HepG2 (cell line): ENCODE data around the gene CDK3. TPM values are rescaled to one million over a fixed set of nuclear protein-coding genes. Genes with fewer than 3 reads are reported as not detected.

Experiments
- ASH2L ChIP-seq: fragments of 300-600, 200-600 bp; sonication (generic); IDR thresholded peaks from 2 replicates; pipeline ENCODE4 v1.7.0; 2017; ENCODE audit warnings: low read depth, mild to moderate bottlenecking, moderate library complexity, mixed read lengths, low read length; ENCODE audit not compliant: insufficient read length
- ATF1 ChIP-seq: IDR thresholded peaks from 2 replicates; pipeline ENCODE4 v1.6.1; 2016; ENCODE audit warnings: mild to moderate bottlenecking, control low read depth
- ATF7-NPFF ChIP-seq: sonication (generic); formaldehyde crosslinking; IDR thresholded peaks from 2 replicates; pipeline ENCODE4 v1.8.1; 2023; ENCODE audit warnings: mild to moderate bottlenecking, low read depth, missing genetic modification reagents, moderate library complexity
- ELF1 ChIP-seq: sonication (generic); formaldehyde crosslinking; IDR thresholded peaks from 2 replicates; pipeline ENCODE4 v1.4.0; 2020; ENCODE audit warnings: missing genetic modification reagents
- MED13 ChIP-seq: sonication (generic); formaldehyde crosslinking; IDR thresholded peaks from 2 replicates; pipeline ENCODE4 v1.5.0; 2020; ENCODE audit warnings: missing genetic modification reagents
- RBM39 ChIP-seq: fragments of 200-400 bp; formaldehyde crosslinking; IDR thresholded peaks from one replicate; pipeline ENCODE4 v1.6.1; 2018; ENCODE audit warnings: antibody characterized with exemption, mild to moderate bottlenecking, low read depth, low read length; ENCODE audit not compliant: poor library complexity, severe bottlenecking
- SYNCRIP ChIP-seq: fragments of 200-400 bp; formaldehyde crosslinking; IDR thresholded peaks from 2 replicates; pipeline ENCODE4 v1.6.1; 2018; ENCODE audit warnings: mild to moderate bottlenecking, low read depth, low read length; ENCODE audit not compliant: insufficient read depth
- ZBTB7B ChIP-seq: sonication (generic); formaldehyde crosslinking; IDR thresholded peaks from 2 replicates; pipeline ENCODE4 v1.4.0; 2020; ENCODE audit warnings: missing genetic modification reagents
- ZNF10 ChIP-seq: sonication (generic); formaldehyde crosslinking; IDR thresholded peaks from 2 replicates; pipeline ENCODE4 v1.4.0; 2020; ENCODE audit warnings: mild to moderate bottlenecking, low read depth, missing genetic modification reagents, borderline replicate concordance
- ZNF746 ChIP-seq: sonication (generic); formaldehyde crosslinking; IDR thresholded peaks from 2 replicates; pipeline ENCODE4 v1.8.0; 2022; ENCODE audit warnings: mild to moderate bottlenecking, missing genetic modification reagents
- ZSCAN29 ChIP-seq: sonication (generic); formaldehyde crosslinking; conservative IDR thresholded peaks from 2 replicates; pipeline ENCODE4 v1.4.0; 2020; ENCODE audit warnings: mild to moderate bottlenecking, missing genetic modification reagents
- ZZZ3 ChIP-seq: sonication (generic); formaldehyde crosslinking; IDR thresholded peaks from 2 replicates; pipeline ENCODE4 v1.4.0; 2020; ENCODE audit warnings: missing genetic modification reagents, mild to moderate bottlenecking, borderline replicate concordance
- polyA plus RNA-seq, 8 experiments: library from polyadenylated mRNA; depleted of rRNA in 3 of 8; stranded (reverse) in 7 of 8; unstranded in 1 of 8; fragments of >200 nt; fragmentation: Illumina TruSeq in 4 of 8; extraction: Trizol in 4 of 8; gene quantifications; 2 replicates each; pipeline versions ENCODE4 v1.2.1 to v1.2.3, GENCODE V29; 2011 to 2016; ENCODE audit warnings: low read depth in 4 of 8, missing spikeins in 1 of 8, mixed read lengths in 1 of 8; ENCODE audit not compliant: insufficient read depth in 1 of 8
- total RNA-seq, 5 experiments: library from RNA; depleted of rRNA; stranded (reverse); fragments of >200 nt; fragmentation: Illumina TruSeq; extraction: Trizol; gene quantifications; 2 replicates each; pipeline ENCODE4 v1.2.3, GENCODE V29; 2016; ENCODE audit warnings: low read depth in 1 of 5
- TF ChIP-seq, protein P1 (sequence below): sonication (generic); formaldehyde crosslinking; conservative IDR thresholded peaks from 2 replicates; pipeline ENCODE4 v1.4.0; 2020; ENCODE audit warnings: missing genetic modification reagents
- TF ChIP-seq, protein P2 (sequence below), 2 experiments: sonication (generic) in 1 of 2; formaldehyde crosslinking in 1 of 2; IDR thresholded peaks; 2 replicates each; pipeline versions ENCODE4 v1.4.0 to v1.6.1; 2016 to 2020; ENCODE audit warnings: borderline replicate concordance in 1 of 2, low read depth in 1 of 2, mild to moderate bottlenecking in 1 of 2, missing genetic modification reagents in 1 of 2
- TF ChIP-seq, protein P3 (sequence below): sonication (generic); formaldehyde crosslinking; IDR thresholded peaks from 2 replicates; pipeline ENCODE4 v1.4.0; 2020; ENCODE audit warnings: missing genetic modification reagents; ENCODE audit errors: not compliant biosample characterization
- TF ChIP-seq, protein P4 (sequence below): sonication (generic); formaldehyde crosslinking; IDR thresholded peaks from 2 replicates; pipeline ENCODE4 v1.5.1; 2020; ENCODE audit warnings: mild to moderate bottlenecking, missing genetic modification reagents, moderate library complexity
- TF ChIP-seq, protein P5 (sequence below): sonication (generic); formaldehyde crosslinking; IDR thresholded peaks from 2 replicates; pipeline ENCODE4 v1.4.0; 2020; ENCODE audit warnings: missing genetic modification reagents, mild to moderate bottlenecking, borderline replicate concordance

Gene CDK3
- total and polyA plus RNA-seq, 2 of the 13 experiments (the other 11 are each of a cell fraction or from before 2014, with no cell fraction given) = 5.8 to 11.4 TPM

DNA sequence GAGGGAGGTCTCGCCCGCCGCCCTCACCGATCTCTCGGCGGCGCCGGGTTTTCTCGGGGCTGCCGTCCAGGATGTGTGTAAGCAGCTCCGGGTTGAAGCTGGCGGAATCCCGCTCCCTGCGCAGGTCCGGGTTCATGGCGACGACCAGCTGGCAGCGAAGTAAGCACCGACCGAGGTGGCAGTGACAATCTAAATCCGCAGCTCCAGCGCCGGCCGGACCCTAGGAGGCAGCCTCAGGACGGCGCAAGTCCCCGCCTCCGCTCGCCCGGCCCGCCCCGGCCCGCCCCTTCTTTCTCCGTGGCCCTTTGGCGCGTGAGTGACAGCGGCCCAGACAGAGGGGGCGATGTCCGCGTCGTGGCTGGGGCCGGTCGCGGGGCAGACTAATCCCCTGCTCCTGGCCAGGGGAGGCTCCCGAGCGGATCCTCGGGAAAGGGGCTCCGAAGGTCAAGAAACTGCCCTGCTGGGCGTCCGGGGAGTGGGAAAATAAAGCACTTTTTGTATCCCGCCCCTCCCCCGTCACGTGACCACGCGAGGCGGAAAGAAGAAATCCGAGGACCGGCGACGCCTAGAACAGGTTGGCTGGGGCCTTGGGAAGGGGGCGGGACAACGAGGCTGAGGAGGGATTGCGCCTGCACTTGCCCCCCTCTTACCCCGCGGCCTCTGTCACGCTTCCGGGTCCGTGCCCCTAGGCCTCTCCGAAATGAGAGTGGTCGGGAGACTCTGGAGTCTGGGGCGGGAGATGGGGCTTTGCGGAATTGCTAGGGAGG is 21.5 kb upstream of the CDK3 start, which contains the start of the genes ACOX1 and TEN1 (continued):
- TF ChIP-seq RBM39 (peak; percentile 87), MED13 (CRISPR knock-in tag) (peak; percentile 27), ZSCAN29 (CRISPR knock-in tag) (peak; percentile 87), ZZZ3 (CRISPR knock-in tag) (peak; percentile 59), ZNF746 (peak; percentile 92), SYNCRIP (no peak), ELF1 (CRISPR knock-in tag) (peak; percentile 99), ZBTB7B (CRISPR knock-in tag) (peak; percentile 89), ATF7-NPFF (peak; percentile 64), ASH2L (peak; percentile 62), ZNF10 (CRISPR knock-in tag) (no peak), ATF1 (CRISPR knock-in tag) (peak; percentile 44; the same call in 1 of the 2 replicates)
- TF ChIP-seq, protein P1, sequence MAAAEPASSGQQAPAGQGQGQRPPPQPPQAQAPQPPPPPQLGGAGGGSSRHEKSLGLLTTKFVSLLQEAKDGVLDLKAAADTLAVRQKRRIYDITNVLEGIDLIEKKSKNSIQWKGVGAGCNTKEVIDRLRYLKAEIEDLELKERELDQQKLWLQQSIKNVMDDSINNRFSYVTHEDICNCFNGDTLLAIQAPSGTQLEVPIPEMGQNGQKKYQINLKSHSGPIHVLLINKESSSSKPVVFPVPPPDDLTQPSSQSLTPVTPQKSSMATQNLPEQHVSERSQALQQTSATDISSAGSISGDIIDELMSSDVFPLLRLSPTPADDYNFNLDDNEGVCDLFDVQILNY = no peak
- TF ChIP-seq, protein P2, sequence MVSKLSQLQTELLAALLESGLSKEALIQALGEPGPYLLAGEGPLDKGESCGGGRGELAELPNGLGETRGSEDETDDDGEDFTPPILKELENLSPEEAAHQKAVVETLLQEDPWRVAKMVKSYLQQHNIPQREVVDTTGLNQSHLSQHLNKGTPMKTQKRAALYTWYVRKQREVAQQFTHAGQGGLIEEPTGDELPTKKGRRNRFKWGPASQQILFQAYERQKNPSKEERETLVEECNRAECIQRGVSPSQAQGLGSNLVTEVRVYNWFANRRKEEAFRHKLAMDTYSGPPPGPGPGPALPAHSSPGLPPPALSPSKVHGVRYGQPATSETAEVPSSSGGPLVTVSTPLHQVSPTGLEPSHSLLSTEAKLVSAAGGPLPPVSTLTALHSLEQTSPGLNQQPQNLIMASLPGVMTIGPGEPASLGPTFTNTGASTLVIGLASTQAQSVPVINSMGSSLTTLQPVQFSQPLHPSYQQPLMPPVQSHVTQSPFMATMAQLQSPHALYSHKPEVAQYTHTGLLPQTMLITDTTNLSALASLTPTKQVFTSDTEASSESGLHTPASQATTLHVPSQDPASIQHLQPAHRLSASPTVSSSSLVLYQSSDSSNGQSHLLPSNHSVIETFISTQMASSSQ (IDR thresholded peaks at IDR 0.05; ENCODE audit: low read depth) = no peak; the same call in none of the 2 replicates
- TF ChIP-seq, protein P2 (CRISPR knock-in tag; IDR thresholded peaks at IDR 0.05; ENCODE audit: borderline replicate concordance) = no peak; the same call in 1 of the 2 replicates
- TF ChIP-seq, protein P3, sequence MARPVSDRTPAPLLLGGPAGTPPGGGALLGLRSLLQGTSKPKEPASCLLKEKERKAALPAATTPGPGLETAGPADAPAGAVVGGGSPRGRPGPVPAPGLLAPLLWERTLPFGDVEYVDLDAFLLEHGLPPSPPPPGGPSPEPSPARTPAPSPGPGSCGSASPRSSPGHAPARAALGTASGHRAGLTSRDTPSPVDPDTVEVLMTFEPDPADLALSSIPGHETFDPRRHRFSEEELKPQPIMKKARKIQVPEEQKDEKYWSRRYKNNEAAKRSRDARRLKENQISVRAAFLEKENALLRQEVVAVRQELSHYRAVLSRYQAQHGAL (CRISPR knock-in tag) = peak; percentile 89
- TF ChIP-seq, protein P4, sequence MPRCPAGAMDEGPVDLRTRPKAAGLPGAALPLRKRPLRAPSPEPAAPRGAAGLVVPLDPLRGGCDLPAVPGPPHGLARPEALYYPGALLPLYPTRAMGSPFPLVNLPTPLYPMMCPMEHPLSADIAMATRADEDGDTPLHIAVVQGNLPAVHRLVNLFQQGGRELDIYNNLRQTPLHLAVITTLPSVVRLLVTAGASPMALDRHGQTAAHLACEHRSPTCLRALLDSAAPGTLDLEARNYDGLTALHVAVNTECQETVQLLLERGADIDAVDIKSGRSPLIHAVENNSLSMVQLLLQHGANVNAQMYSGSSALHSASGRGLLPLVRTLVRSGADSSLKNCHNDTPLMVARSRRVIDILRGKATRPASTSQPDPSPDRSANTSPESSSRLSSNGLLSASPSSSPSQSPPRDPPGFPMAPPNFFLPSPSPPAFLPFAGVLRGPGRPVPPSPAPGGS = peak; percentile 76
- TF ChIP-seq, protein P5, sequence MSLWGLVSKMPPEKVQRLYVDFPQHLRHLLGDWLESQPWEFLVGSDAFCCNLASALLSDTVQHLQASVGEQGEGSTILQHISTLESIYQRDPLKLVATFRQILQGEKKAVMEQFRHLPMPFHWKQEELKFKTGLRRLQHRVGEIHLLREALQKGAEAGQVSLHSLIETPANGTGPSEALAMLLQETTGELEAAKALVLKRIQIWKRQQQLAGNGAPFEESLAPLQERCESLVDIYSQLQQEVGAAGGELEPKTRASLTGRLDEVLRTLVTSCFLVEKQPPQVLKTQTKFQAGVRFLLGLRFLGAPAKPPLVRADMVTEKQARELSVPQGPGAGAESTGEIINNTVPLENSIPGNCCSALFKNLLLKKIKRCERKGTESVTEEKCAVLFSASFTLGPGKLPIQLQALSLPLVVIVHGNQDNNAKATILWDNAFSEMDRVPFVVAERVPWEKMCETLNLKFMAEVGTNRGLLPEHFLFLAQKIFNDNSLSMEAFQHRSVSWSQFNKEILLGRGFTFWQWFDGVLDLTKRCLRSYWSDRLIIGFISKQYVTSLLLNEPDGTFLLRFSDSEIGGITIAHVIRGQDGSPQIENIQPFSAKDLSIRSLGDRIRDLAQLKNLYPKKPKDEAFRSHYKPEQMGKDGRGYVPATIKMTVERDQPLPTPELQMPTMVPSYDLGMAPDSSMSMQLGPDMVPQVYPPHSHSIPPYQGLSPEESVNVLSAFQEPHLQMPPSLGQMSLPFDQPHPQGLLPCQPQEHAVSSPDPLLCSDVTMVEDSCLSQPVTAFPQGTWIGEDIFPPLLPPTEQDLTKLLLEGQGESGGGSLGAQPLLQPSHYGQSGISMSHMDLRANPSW = no peak; the same call in 1 of the 2 replicates
